Measurements from ENCODE around the gene SEMA5B.
A peak's percentile ranks its signal among the peaks of the same experiment; 100 is the strongest.

SEMA5B gene

DNA sequence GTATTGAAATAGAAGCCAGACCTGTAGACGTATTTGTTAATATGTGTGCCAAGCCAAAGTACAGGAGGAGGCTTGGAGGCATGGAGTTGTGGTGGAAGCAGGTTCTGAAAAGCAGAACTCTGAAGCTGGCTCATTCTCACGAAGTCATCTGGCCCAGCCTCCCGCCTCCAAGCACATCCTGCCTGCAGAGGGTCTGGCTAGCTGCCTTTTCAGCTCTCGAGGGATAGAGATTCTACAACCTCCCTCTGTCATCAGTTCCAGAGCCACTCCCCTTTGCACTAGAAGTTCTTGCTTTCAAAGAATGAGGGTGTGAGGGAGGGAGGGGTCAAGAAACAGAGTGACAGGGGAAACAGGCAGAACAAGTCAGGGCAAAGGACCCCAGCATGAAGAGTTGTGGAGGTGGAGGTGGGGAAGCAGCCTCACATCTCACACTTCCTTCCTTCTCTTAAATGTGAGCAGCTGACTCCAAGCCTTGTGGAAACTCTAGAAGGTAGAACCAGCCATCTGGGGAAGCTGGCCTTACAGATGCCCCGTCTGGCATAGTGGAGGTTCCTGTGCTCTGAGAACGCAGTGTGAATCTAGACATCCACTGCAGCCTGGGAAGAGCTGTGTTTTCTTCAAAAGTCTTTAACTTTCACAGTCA lies 137.4 kb downstream of the SEMA5B start:
- DNase-seq, result peak in 9 of 14 donors; percentile 7 to 68 (median 32)

DNA sequence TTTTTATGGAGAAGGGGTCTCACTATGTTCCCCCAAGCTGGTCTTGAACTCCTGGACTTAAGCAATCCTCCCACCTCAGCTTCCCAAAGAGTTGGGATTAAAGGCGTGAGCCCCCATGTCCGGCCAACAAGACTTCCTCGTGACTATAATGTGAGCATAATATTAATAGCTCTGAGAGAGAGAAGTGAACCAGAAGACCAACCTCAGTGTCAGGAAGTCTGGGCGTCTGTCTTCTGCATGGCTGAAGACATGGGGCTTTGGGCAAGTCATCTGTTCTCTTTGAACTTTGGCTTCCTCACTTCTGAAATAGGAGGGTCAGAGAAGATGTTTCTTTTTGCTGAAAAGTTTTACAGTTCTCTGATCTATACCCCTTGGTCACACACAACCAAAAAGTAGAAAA lies 140.6 kb downstream of the SEMA5B start:
- DNase-seq, result peak in 2 of 14 donors; percentile 7 to 9

GRCh38 chr3:122886251-122886650 lies 141.3 kb downstream of the SEMA5B start:
- no peak for DNase-seq

GRCh38 chr3:122882361-122882947 lies 145.1 kb downstream of the SEMA5B start:
- DNase-seq, result no peak

DNA sequence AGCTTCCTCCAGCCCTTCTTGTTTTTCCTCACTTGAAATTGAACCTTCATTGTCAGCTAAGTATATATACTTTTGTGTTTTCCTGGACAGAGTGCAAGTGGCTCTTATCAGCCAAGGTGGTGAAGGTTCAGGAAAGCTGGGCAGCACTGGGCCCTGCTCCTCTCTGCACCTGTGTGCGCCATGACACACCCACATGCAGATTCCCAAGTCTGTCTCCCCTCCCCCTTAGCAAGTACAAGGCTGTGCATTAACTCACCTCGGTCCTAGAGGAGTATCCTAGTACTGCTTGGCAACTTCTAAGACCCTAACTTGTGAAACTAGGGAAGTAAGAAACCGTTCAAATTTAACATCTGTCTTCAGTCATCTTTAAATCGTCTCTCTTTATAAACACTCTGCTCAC lies 146.9 kb downstream of the SEMA5B start:
- DNase-seq, result no peak

GRCh38 chr3:122880173-122880572 lies 147.4 kb downstream of the SEMA5B start:
- DNase-seq, result no peak

DNA sequence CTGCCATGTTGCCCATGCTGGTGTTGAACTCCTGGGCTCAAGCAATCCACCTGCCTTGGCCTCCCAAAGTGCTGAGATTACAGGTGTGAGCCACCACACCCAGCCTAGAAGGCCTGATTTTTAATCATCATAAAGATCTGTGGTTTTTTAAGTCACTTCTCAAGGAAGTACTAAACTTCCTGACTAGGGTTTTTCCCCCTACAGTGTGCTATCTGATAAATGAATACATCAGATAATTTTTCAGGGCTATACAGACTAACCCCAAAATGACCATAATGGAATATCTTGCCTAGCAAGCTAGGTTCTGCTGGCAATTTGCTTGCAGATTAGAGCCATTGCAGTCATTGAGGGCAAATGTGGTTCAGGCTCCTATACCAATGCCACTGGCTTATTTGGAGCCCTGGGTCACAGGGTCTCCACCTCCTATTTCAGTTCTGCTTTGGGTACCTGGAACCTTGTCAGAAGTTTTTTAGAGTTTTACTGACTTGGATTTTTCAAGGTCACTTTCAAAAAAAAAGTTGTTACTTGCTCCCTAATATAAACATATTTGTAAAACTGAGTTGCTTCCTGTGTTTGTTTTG lies 151.9 kb downstream of the SEMA5B start:
- no peak for DNase-seq

DNA sequence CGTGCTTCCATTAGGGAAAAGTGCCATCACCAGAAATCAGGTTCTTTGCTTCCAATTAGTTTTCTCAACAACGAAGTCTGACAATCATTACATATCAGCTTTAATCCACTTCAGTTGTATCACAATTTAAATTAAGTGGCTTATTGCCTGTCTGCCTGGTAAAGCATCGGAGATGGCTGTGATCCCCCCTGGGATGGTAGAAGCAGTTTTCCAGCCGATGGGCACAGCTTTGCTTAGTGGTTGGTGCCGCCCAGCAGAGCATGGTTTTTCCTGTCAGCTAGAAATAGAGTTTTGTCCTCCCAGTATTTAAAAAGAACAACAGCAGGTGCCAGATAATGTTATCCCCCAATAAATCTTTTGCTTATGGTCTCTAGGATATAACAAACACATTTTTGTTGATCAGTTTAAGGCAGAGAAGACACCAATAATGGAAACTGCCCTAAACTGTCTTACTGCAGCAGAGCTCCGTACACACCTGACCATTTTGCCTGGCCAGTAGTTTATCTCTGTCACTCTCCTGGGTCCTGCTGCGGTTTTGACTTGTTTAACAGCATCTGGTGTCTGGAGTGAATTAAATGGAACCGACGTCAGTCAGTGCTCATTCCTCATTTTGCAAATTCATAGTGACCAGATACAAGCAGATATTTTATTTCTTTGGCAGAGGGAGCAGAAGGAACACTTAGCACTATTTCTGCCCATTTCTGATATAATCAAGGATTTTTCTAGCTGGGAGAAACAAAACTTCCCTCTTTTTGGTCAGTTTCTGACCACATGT lies 153.6 kb downstream of the SEMA5B start:
- no peak for DNase-seq

GRCh38 chr3:122868322-122868721 lies 159.2 kb downstream of the SEMA5B start:
- no peak for DNase-seq

DNA sequence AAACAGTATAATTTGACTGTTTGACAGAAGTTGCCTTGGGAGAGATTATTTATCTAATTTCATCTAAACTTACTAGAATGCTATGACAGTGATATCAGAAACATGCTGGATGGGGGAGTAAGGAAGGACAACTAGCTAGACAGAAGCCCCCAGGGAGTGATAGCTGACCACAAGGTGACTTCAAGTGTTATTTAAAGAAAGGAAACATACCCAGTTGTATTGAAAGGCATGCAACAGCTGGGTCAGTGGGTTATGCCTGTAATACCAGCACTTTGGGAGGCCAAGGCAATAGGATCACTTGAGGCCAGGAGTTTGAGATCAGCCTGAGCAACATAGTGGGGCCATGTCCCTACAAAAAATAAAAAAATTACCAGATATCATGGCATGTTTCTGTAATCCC lies 163.1 kb downstream of the SEMA5B start:
- no peak for DNase-seq

GRCh38 chr3:122862381-122862780 lies 165.2 kb downstream of the SEMA5B start:
- DNase-seq, result no peak
